ENCODE results near the gene SLC35F3.
A peak's percentile ranks its signal among the peaks of the same experiment; 100 is the strongest.

Gene SLC35F3

GRCh38 chr1:234047123-234047522, 142.6 kb downstream of the SLC35F3 start:
- DNase-seq: no peak

GRCh38 chr1:234062166-234062565, 157.7 kb downstream of the SLC35F3 start:
- DNase-seq: no peak

GRCh38 chr1:234065794-234066447, 161.4 kb downstream of the SLC35F3 start:
- peak; percentile 70 for DNase-seq

GRCh38 chr1:234067581-234068337, 163.3 kb downstream of the SLC35F3 start:
- no peak for DNase-seq

GRCh38 chr1:234069760-234070159, 165.3 kb downstream of the SLC35F3 start:
- no peak for DNase-seq

GRCh38 chr1:234072793-234073192, 168.3 kb downstream of the SLC35F3 start:
- DNase-seq: no peak

- DNase-seq: no peak
Measured at GRCh38 chr1:234078143-234078542, 173.7 kb downstream of the SLC35F3 start.

GRCh38 chr1:234079896-234080295, 175.4 kb downstream of the SLC35F3 start:
- DNase-seq: no peak

GRCh38 chr1:234083460-234083859, 179.0 kb downstream of the SLC35F3 start:
- DNase-seq: no peak

GRCh38 chr1:234089396-234089795, 184.9 kb downstream of the SLC35F3 start:
- DNase-seq: no peak

- no peak for DNase-seq
Measured at GRCh38 chr1:234090212-234091064, 186.0 kb downstream of the SLC35F3 start.

- no peak for DNase-seq
Measured at GRCh38 chr1:234091065-234091401, 186.6 kb downstream of the SLC35F3 start.

- DNase-seq: no peak
Measured at GRCh38 chr1:234091876-234092275, 187.4 kb downstream of the SLC35F3 start.

- no peak for DNase-seq
Measured at GRCh38 chr1:234093107-234093506, 188.6 kb downstream of the SLC35F3 start.

GRCh38 chr1:234093741-234094140, 189.3 kb downstream of the SLC35F3 start:
- DNase-seq: no peak

GRCh38 chr1:234094172-234094571, 189.7 kb downstream of the SLC35F3 start:
- DNase-seq: no peak

GRCh38 chr1:234096161-234096770, 191.8 kb downstream of the SLC35F3 start:
- DNase-seq: no peak

- DNase-seq: no peak
Measured at GRCh38 chr1:234102583-234102982, 198.1 kb downstream of the SLC35F3 start.

- no peak for DNase-seq
Measured at GRCh38 chr1:234103198-234103597, 198.7 kb downstream of the SLC35F3 start.

- DNase-seq: no peak
Measured at GRCh38 chr1:234106032-234106431, 201.6 kb downstream of the SLC35F3 start.

- DNase-seq: no peak
Measured at GRCh38 chr1:234107416-234108021, 203.0 kb downstream of the SLC35F3 start.

GRCh38 chr1:234108921-234109320, 204.4 kb downstream of the SLC35F3 start:
- DNase-seq: no peak

- DNase-seq: no peak
Measured at GRCh38 chr1:234109840-234110239, 205.4 kb downstream of the SLC35F3 start.

Data from activated CD4-positive, CD25-positive, alpha-beta regulatory T cell treated with anti-CD3 and anti-CD28 coated beads, Interleukin-2, amount 50 U/mL, for 72 hours (primary cell).